Keratinocyte (primary cell): ENCODE data around the gene ATPAF1.

ENCODE experiments used
- CTCF ChIP-seq, 3 experiments: IDR thresholded peaks in 1 of 3; conservative IDR thresholded peaks in 1 of 3; optimal IDR thresholded peaks in 1 of 3; 2 replicates in 2 of 3; 3 replicates in 1 of 3; pipeline versions ENCODE3 to v1.5.1; 2011; ENCODE audit warnings: low read length in 3 of 3, mild to moderate bottlenecking in 3 of 3, moderate library complexity in 2 of 3, control low read depth in 1 of 3, inconsistent platforms in 1 of 3; ENCODE audit not compliant: insufficient read depth in 2 of 3; ENCODE audit errors: extremely low read depth in 1 of 3
- EZH2 ChIP-seq: IDR thresholded peaks from one replicate; pipeline ENCODE4 v1.6.1; 2012; ENCODE audit warnings: inconsistent platforms, mild to moderate bottlenecking, low read length, moderate library complexity

DNA sequence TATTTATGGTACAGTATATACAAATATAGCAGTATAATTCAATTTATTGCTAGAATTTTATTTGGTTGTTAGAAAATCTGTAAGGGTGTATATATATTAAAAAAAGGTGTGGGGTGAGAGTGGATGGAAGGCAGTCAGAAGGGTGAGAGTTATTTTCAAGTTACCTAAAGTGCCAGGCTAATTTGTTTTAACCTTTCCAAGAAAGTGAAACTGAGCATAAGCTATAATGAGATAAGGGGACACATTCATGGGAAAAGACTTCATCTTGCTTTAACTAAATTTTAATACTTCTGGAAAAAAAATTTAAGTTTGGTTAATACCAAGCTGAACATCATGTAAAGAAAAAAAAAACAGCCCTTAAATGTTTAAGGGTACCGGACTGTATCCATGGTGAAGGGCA, 8.4 kb upstream of the ATPAF1 start:
- no peak for TF ChIP-seq CTCF (optimal IDR thresholded peaks at IDR 0.05 in 1 of 3, IDR thresholded peaks at IDR 0.05 in 1 of 3, conservative IDR thresholded peaks at IDR 0.05 in 1 of 3; ENCODE audit: extremely low read depth in 1 of 3, insufficient read depth in 2 of 3, low read length in 3 of 3)
- TF ChIP-seq EZH2 = no peak
